HG03139 (cell line): ENCODE data around the gene AVPR1B.

ENCODE experiments used
- ATAC-seq: cut with Tn5 transposase; IDR thresholded peaks from one replicate; pipeline ENCODE4 v1.9.1; 2021; ENCODE audit not compliant: unreplicated experiment

AVPR1B gene

DNA sequence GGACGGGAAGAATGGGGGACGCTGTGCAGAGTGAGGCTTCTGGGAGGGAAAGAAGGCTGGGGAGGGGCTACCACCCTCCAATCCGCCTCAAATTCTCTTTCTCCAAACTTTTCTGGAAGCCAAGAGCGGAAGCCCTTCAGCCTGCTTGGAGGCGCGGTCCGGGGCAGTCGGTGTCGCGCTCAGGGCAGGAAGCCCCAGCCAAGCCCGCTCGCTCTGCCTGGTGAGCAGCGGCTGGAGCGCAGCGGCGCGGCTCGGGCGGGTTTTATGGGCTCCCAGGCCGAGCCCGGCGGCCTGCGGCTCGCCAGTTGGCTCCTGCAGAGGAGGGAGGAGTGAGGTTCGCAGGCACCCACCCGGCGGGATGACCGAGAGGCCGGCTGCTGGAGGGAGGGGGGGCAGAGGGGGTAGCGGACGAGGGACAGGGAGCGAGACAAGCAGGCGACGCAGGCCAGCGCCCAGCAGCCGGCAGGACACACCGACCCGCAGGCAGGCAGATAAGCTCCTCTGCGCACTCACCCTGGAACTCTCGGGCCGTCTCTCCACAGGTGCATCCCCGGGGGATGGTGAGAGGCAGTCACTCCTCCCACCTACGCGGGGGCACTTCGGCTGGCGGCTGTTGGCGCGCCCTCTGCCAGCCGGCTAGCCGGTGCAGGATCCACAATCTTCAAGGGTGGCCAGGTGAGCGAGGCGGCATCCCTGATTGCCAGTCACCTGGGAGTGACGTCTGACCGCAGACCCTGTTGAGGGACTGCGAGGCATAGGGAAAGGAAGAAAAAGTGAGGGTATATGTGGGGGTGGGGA lies at the start of gene AVPR1B:
Gene AVPR1B (minus strand): TSS at position 238 of the 798 bp plus-strand sequence. CDS start 498 bp downstream, outside the sequence.
- ATAC-seq = no peak

DNA sequence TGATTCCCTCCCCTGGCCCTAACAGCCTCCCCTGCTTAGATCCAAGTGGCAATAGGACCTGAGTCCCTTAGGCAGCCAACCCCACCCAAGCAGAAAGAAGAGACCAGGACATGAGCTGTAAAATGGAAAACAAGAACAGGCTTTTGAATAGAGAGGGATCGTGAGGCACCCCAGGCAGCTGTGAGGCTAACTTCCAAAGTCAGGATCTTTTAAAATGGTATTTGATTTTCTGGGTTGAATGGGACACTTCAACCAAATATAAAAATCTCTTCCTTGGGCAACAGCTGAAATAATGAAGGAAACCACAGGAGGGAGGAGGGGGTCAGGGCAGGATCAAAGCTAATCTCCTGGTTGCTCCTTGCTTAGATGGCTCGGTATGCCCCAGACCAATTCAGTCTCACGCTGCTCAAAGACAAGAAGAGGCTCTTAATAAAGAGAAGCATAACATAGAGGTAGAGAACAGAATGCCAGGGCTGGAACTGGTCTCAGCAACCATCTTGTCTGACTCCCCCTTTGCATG lies 28.6 kb upstream of the AVPR1B start:
- no peak for ATAC-seq

DNA sequence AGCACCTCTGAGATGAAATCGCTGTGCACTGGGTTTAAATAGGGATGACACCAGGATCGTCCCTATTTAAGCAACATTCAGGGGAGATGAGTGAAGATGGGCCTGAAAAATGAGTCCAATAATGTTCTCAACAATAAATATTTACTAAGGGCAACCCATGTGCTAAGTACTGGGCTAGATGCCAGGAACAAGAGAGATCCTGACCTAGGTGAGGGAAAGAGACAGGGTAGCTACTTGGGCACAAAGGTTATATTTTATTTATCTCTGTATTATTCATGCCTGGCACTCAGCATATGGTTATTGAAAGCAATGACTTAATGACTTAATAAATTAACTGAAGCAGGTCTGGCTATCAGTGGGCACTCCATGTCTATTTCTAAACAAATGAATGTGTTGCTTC lies 27.4 kb upstream of the AVPR1B start:
- no peak for ATAC-seq

DNA sequence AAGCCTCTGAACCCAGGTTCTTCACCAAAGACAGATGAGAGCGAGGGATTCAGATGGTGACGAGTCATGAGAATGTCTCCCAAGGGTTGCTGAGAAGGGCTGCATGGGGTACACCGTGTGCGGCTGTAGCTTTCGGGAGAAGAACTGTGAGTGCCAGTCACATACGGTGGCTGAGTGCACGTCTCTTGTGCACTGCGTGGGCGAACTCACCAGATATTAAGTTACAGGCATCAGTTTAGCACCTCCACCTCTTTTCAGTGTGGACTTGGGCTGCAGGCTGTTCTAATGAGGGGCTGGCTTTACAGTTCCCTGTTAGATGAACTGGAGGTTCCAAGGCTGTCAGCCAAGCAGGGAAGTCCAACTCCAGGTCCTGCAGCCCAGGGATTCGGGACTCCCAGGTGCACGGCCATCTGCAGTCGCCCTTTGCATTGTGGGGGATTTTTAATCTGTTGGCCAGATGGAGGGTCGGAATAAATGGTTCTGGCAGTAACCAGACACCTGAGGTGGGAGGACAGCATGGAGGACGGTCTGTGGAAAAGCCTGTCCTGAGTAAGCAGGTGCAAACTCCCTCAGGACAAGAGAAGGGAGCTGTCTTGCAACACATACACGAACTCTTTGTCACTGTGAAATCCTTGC lies 26.5 kb upstream of the AVPR1B start:
- no peak for ATAC-seq

GRCh38 chr1:206142770-206143169 lies 25.6 kb upstream of the AVPR1B start:
- ATAC-seq = no peak

DNA sequence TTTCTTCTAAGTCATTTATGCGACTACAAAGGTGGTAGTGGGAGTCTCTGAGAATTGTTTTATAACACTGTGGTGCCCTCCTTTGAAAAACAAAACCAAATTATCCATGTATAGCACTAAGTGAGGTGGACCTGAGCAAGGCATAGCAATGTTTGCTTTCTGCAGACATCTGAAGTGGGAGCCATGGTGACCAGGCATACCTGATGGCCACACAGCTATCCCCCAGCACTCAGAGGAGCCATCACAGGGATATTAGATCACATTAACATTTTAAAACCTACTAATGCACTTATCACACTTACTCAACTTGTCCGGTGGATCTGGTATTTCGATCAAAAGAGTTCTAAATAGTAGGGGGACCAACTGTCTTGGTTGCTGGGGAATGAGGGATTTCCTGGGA lies 24.8 kb upstream of the AVPR1B start:
- ATAC-seq = no peak

- no peak for ATAC-seq
These were observed 19.1 kb upstream of the AVPR1B start for GRCh38 chr1:206136241-206136640.

- ATAC-seq = no peak
These were observed 18.1 kb upstream of the AVPR1B start for GRCh38 chr1:206135248-206135647.

- no peak for ATAC-seq
These were observed 16.7 kb upstream of the AVPR1B start for GRCh38 chr1:206133751-206134415.

- ATAC-seq = no peak
These were observed 13.8 kb upstream of the AVPR1B start for GRCh38 chr1:206131037-206131436.

DNA sequence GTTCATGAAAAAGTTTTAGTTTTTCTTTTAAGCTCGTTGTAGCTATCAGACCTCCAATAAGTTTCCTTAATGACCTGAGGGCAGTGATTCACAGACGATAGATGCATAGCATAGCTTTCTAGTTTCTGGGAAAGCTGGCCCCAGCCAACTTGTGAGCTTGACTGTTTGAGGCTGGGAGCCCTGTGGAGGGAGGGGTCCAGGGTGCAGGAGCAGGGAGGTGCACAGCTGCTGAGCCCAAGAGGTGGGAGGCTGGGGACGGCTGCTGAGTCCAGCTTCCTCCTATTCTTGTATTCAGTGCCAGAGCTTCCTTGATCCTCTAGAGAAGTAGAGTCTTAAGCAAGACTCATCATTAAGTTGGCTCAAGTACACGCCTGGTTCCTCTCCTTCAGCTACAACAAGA lies 11.0 kb upstream of the AVPR1B start:
- no peak for ATAC-seq

DNA sequence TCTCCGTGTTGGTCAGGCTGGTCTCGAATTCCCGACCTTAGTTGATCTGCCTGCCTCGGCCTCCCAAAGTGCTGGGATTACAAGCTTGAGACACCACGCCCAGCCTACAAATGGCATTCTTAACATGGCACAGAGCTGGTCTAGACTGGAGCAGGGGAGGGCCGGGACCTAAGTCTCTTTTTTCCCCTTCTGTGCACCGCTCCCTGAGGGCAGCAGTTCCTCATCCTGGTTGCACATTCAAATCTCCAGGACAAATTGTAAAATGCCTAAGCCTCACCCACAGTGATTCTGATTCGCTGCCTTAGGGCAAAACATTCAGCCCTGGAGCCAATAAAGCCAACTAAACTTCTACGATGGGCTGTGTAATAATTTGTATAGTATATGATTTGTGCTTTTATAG lies 10.1 kb upstream of the AVPR1B start:
- ATAC-seq = no peak

GRCh38 chr1:206125346-206125745 lies 8.2 kb upstream of the AVPR1B start:
- ATAC-seq = no peak

- no peak for ATAC-seq
These were observed 5.5 kb upstream of the AVPR1B start for GRCh38 chr1:206122686-206123085.

DNA sequence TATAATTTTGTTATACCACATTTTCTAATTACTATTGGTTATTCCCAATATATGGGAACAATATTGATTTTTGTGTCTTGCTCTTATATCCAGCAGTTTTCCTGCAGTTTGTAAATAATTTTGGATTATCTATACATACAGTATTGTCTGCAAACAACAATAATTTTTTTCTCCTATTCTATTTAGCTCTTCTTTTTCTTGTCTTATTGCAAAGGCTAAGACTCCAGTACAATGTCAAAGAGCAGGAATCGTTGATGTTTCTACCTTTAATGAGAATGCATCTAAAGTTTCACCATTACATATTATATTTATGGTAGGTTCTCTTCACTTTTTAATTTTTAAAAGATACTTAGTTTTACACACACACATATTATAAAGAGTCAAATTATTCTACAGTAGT lies 4.1 kb upstream of the AVPR1B start:
- ATAC-seq = no peak

DNA sequence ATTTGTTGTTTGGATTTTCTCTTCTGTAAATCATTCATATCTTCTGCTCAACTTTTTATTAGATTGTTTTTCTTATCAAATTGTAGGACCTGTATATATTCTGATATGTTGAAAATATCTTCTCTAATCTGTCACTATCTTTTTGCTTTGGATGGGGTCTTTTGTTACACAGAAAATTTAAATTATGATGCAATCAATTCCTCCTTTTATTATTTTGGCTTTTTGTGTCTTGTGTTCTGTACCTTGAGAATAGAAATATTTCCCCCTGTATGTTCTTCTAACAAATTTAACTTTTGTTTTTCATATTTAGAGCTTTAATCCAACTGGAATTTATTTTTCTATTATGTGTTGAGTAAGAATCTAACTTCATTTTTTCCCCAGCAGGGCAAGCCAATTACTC lies 3.2 kb upstream of the AVPR1B start:
- no peak for ATAC-seq

GRCh38 chr1:206116873-206117150 lies 376 bp downstream of the AVPR1B start:
- ATAC-seq = no peak

GRCh38 chr1:206116191-206116872 lies 856 bp downstream of the AVPR1B start:
- ATAC-seq = no peak

- no peak for ATAC-seq
These were observed 1.4 kb downstream of the AVPR1B start for GRCh38 chr1:206115791-206116190.

- no peak for ATAC-seq
These were observed 2.2 kb downstream of the AVPR1B start for GRCh38 chr1:206114692-206115640.
